MM.1S (cell line): ENCODE results near the gene SYNE2.
"Not testable (repeated sequence)": the region's sequence is repeated elsewhere in the genome, so short reads cannot be mapped to it uniquely, and the experiment has no call there.

Experiments used
- DNase-seq: peaks from one replicate; pipeline ENCODE4 v3.0.0-alpha.2; 2015
- H2AFZ ChIP-seq: fragments of 300-600 bp; sonication (generic); 2 replicates; pipeline ENCODE4 v1.6.0; 2016; ENCODE audit warnings: antibody characterized with exemption, low read length
- H3F3A ChIP-seq: fragments of 300-600 bp; sonication (generic); 2 replicates; pipeline ENCODE4 v1.6.1; 2016; ENCODE audit warnings: mild to moderate bottlenecking, antibody characterized with exemption, low read length, moderate library complexity, mixed read lengths; ENCODE audit not compliant: insufficient read depth
- H3K27ac ChIP-seq: fragments of 300-600 bp; sonication (generic); 2 replicates; pipeline ENCODE4 v1.5.1; 2016; ENCODE audit warnings: mild to moderate bottlenecking, low read length
- H3K27me3 ChIP-seq: fragments of 300-600 bp; sonication (generic); replicated peaks from 2 replicates; pipeline ENCODE4 v1.6.0; 2016; ENCODE audit warnings: low read length; ENCODE audit not compliant: insufficient read depth
- H3K36me3 ChIP-seq: fragments of 300-600 bp; sonication (generic); replicated peaks from 2 replicates; pipeline ENCODE4 v1.6.1; 2016; ENCODE audit warnings: mild to moderate bottlenecking, low read length, mixed read lengths; ENCODE audit not compliant: insufficient read depth
- H3K4me1 ChIP-seq: fragments of 300-600 bp; sonication (generic); 2 replicates; pipeline ENCODE4 v1.6.1; 2016; ENCODE audit warnings: low read length, mixed read lengths
- H3K4me2 ChIP-seq: fragments of 300-600 bp; sonication (generic); 2 replicates; pipeline ENCODE4 v1.6.0; 2016; ENCODE audit warnings: low read depth, low read length
- H3K4me3 ChIP-seq: fragments of 300-600 bp; sonication (generic); 2 replicates; pipeline ENCODE4 v1.5.1; 2016; ENCODE audit warnings: low read length, mixed read lengths
- H3K79me2 ChIP-seq: fragments of 300-600 bp; sonication (generic); 2 replicates; pipeline ENCODE4 v1.6.1; 2016; ENCODE audit warnings: mixed run types, low read length, mixed read lengths
- H3K9ac ChIP-seq: fragments of 300-600 bp; sonication (generic); 2 replicates; pipeline ENCODE4 v1.6.1; 2016; ENCODE audit warnings: low read length, mixed read lengths
- H3K9me2 ChIP-seq: fragments of 300-600 bp; sonication (generic); replicated peaks from 2 replicates; pipeline ENCODE4 v1.6.1; 2016; ENCODE audit warnings: mild to moderate bottlenecking, low read length, mixed read lengths; ENCODE audit not compliant: insufficient read depth
- H3K9me3 ChIP-seq: fragments of 300-600 bp; sonication (generic); replicated peaks from 2 replicates; pipeline ENCODE4 v1.6.1; 2016; ENCODE audit warnings: mild to moderate bottlenecking, low read length, mixed read lengths; ENCODE audit not compliant: insufficient read depth
- H4K20me1 ChIP-seq: fragments of 300-600 bp; sonication (generic); 2 replicates; pipeline ENCODE4 v1.6.1; 2016; ENCODE audit warnings: mild to moderate bottlenecking, low read length, moderate library complexity, mixed read lengths; ENCODE audit not compliant: insufficient read depth
- EZH2 ChIP-seq: fragments of 300-600 bp; sonication (generic); optimal IDR thresholded peaks from 2 replicates; pipeline ENCODE3; 2017; ENCODE audit warnings: low read depth, mild to moderate bottlenecking, antibody characterized with exemption, low read length, mixed read lengths
- EZH2phosphoT487 ChIP-seq: fragments of 300-600 bp; sonication (generic); IDR thresholded peaks from 2 replicates; pipeline ENCODE4 v1.6.1; 2018; ENCODE audit warnings: antibody characterized with exemption, low read length
- TF ChIP-seq, protein P1 (sequence below): fragments of 300-600 bp; sonication (generic); IDR thresholded peaks from 2 replicates; pipeline ENCODE4 v1.5.1; 2016; ENCODE audit warnings: antibody characterized with exemption, low read length, mixed read lengths

SYNE2 gene

GRCh38 chr14:64176330-64176729 is 323.5 kb downstream of the SYNE2 start:
- H3K9me2 ChIP-seq = no peaks in the 10 kb centered on the region
- TF ChIP-seq EZH2phosphoT487 (no peak), EZH2 (no peak)
- TF ChIP-seq, protein P1, sequence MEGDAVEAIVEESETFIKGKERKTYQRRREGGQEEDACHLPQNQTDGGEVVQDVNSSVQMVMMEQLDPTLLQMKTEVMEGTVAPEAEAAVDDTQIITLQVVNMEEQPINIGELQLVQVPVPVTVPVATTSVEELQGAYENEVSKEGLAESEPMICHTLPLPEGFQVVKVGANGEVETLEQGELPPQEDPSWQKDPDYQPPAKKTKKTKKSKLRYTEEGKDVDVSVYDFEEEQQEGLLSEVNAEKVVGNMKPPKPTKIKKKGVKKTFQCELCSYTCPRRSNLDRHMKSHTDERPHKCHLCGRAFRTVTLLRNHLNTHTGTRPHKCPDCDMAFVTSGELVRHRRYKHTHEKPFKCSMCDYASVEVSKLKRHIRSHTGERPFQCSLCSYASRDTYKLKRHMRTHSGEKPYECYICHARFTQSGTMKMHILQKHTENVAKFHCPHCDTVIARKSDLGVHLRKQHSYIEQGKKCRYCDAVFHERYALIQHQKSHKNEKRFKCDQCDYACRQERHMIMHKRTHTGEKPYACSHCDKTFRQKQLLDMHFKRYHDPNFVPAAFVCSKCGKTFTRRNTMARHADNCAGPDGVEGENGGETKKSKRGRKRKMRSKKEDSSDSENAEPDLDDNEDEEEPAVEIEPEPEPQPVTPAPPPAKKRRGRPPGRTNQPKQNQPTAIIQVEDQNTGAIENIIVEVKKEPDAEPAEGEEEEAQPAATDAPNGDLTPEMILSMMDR = no peak
- no peak overlapping the region for H3K27ac ChIP-seq
- H3K27me3 ChIP-seq = no peaks in the 10 kb centered on the region
- no peaks in the 10 kb centered on the region for H3K79me2 ChIP-seq
- no peaks in the 10 kb centered on the region for H3K4me1 ChIP-seq
- no peaks in the 10 kb centered on the region for H3F3A ChIP-seq
- H3K9ac ChIP-seq = no peak overlapping the region
- H2AFZ ChIP-seq = no peak overlapping the region
- no peak for DNase-seq
- H3K4me3 ChIP-seq = no peak overlapping the region
- no peaks in the 10 kb centered on the region for H4K20me1 ChIP-seq
- H3K4me2 ChIP-seq = no peak overlapping the region
- no peaks in the 10 kb centered on the region for H3K36me3 ChIP-seq
- no peaks in the 10 kb centered on the region for H3K9me3 ChIP-seq

DNA sequence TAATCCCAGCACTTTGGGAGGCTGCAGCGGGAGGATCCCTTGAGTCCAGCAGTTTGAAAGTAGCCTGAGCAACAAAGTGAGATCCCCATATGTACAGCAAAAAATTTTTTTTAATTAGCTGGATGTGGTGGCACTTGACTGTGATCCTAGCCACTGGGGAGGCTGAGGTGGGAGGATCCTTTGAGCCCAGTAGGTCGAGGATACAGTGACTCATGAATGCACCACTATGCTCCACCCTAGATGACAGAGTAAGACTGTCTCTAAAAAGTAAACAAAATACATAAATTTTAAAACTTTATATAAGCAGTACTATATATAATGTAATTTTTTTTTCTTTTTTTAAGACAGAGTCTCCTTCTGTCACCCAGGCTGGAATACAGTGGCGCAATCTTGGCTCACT is 326.0 kb downstream of the SYNE2 start:
- H3K4me3 ChIP-seq = no peak overlapping the region
- H3K4me1 ChIP-seq = no peaks in the 10 kb centered on the region
- H3K9me3 ChIP-seq = no peaks in the 10 kb centered on the region
- H4K20me1 ChIP-seq = no peaks in the 10 kb centered on the region
- H3K4me2 ChIP-seq = no peak overlapping the region
- TF ChIP-seq, protein P1 = no peak
- no peak for TF ChIP-seq EZH2phosphoT487
- no peak for TF ChIP-seq EZH2
- H3K27me3 ChIP-seq = no peaks in the 10 kb centered on the region
- no peaks in the 10 kb centered on the region for H3F3A ChIP-seq
- no peak overlapping the region for H2AFZ ChIP-seq
- no peaks in the 10 kb centered on the region for H3K79me2 ChIP-seq
- H3K9ac ChIP-seq = no peak overlapping the region
- no peak overlapping the region for H3K27ac ChIP-seq
- no peaks in the 10 kb centered on the region for H3K36me3 ChIP-seq
- H3K9me2 ChIP-seq = no peaks in the 10 kb centered on the region
- DNase-seq = no peak

- not testable (repeated sequence) for H3K27ac ChIP-seq, H3K36me3 ChIP-seq
Observed at GRCh38 chr14:64182908-64183307, 330.1 kb downstream of the SYNE2 start.

GRCh38 chr14:64184103-64184729 is 331.4 kb downstream of the SYNE2 start:
- no peak for TF ChIP-seq EZH2
- no peak for TF ChIP-seq EZH2phosphoT487
- TF ChIP-seq, protein P1 = no peak
- DNase-seq = no peak
- no peaks in the 10 kb centered on the region for H3K36me3 ChIP-seq

More at GRCh38 chr14:64182908-64183307, 330.1 kb downstream of the SYNE2 start:
- not testable (repeated sequence) for H3K9ac ChIP-seq, H4K20me1 ChIP-seq, H3K4me1 ChIP-seq, H3K9me2 ChIP-seq, H3K9me3 ChIP-seq, H3K4me3 ChIP-seq, H2AFZ ChIP-seq, H3K27me3 ChIP-seq, H3K79me2 ChIP-seq, H3K4me2 ChIP-seq, H3F3A ChIP-seq, DNase-seq

More at GRCh38 chr14:64184103-64184729, 331.4 kb downstream of the SYNE2 start:
- Histone ChIP-seq H3K9me2 (no peaks in the 10 kb centered on the region), H3K4me1 (no peaks in the 10 kb centered on the region), H3K9ac (no peak overlapping the region), H3K9me3 (no peaks in the 10 kb centered on the region), H3F3A (no peaks in the 10 kb centered on the region), H3K4me2 (no peak overlapping the region), H3K27ac (no peak overlapping the region), H2AFZ (no peak overlapping the region), H3K4me3 (no peak overlapping the region), H3K27me3 (no peaks in the 10 kb centered on the region), H4K20me1 (no peaks in the 10 kb centered on the region), H3K79me2 (no peaks in the 10 kb centered on the region)
